CD4-positive, alpha-beta T cell treated with Interleukin-12 subunit alpha and Interleukin-12 subunit beta, for 1 hour (primary cell): ENCODE data around the gene CAGE1.
"Not testable (repeated sequence)": the region's sequence is repeated elsewhere in the genome, so short reads cannot be mapped to it uniquely, and the experiment has no call there.

Experiments used
- DNase-seq: peaks from one replicate; pipeline ENCODE4 v3.0.0-alpha.2; 2020

Gene CAGE1

GRCh38 chr6:7406743-7407142 lies 17.2 kb upstream of the CAGE1 start:
- no peak for DNase-seq

GRCh38 chr6:7404546-7404945 lies 15.0 kb upstream of the CAGE1 start:
- no peak for DNase-seq

- no peak for DNase-seq
These were observed 13.2 kb upstream of the CAGE1 start for GRCh38 chr6:7402716-7403115.

- DNase-seq: no peak
These were observed 11.5 kb upstream of the CAGE1 start for GRCh38 chr6:7401075-7401474.

GRCh38 chr6:7392402-7392801 lies 2.9 kb upstream of the CAGE1 start:
- no peak for DNase-seq

- DNase-seq: no peak
These were observed 1.6 kb upstream of the CAGE1 start for GRCh38 chr6:7391151-7391550.

GRCh38 chr6:7390226-7390878 lies 810 bp upstream of the CAGE1 start:
- DNase-seq: peak; percentile 66

GRCh38 chr6:7389162-7389450 lies 436 bp downstream of the CAGE1 start:
- no peak for DNase-seq

- DNase-seq: no peak
These were observed 8.4 kb downstream of the CAGE1 start for GRCh38 chr6:7381092-7381491.

- DNase-seq: no peak
These were observed 10.8 kb downstream of the CAGE1 start for GRCh38 chr6:7378740-7379139.

- no peak for DNase-seq
These were observed 11.6 kb downstream of the CAGE1 start for GRCh38 chr6:7377961-7378360.

- no peak for DNase-seq
These were observed 15.8 kb downstream of the CAGE1 start for GRCh38 chr6:7373739-7374138.

- no peak for DNase-seq
These were observed 22.1 kb downstream of the CAGE1 start for GRCh38 chr6:7367408-7367807.

GRCh38 chr6:7351916-7352315 lies 37.6 kb downstream of the CAGE1 start:
- DNase-seq: not testable (repeated sequence)

- not testable (repeated sequence) for DNase-seq
These were observed 39.0 kb downstream of the CAGE1 start for GRCh38 chr6:7350591-7350990.

GRCh38 chr6:7347551-7347997 lies 42.0 kb downstream of the CAGE1 start:
- not testable (repeated sequence) for DNase-seq

- peak; percentile 22 for DNase-seq
These were observed 44.6 kb downstream of the CAGE1 start for GRCh38 chr6:7344773-7345450.

- no peak for DNase-seq
These were observed 45.7 kb downstream of the CAGE1 start for GRCh38 chr6:7343546-7344475.

- no peak for DNase-seq
These were observed 47.4 kb downstream of the CAGE1 start for GRCh38 chr6:7341989-7342742.

- no peak for DNase-seq
These were observed 48.3 kb downstream of the CAGE1 start for GRCh38 chr6:7341271-7341670.

- DNase-seq: peak; percentile 25
These were observed 50.4 kb downstream of the CAGE1 start for GRCh38 chr6:7339007-7339732.

GRCh38 chr6:7338031-7338430 lies 51.5 kb downstream of the CAGE1 start:
- DNase-seq: no peak
